H9 (cell line): ENCODE data around the gene PARP12. TPM values are rescaled to one million over a fixed set of nuclear protein-coding genes. Genes with fewer than 3 reads are reported as not detected.

Experiments
- DNase-seq: peaks from one replicate; pipeline ENCODE4 v3.0.0-alpha.2; 2017
- H2AFZ ChIP-seq: one replicate; pipeline ENCODE4 v1.6.1; 2013; ENCODE audit warnings: mild to moderate bottlenecking, low read length, control low read depth, moderate library complexity
- H2AK5ac ChIP-seq: 2 replicates; pipeline ENCODE4 v1.6.1; 2013; ENCODE audit warnings: low read length, control low read depth, mixed read lengths; ENCODE audit not compliant: insufficient read length
- H2BK120ac ChIP-seq: one replicate; pipeline ENCODE4 v1.6.1; 2013; ENCODE audit warnings: low read depth, mild to moderate bottlenecking, low read length, control low read depth, inconsistent platforms; ENCODE audit not compliant: poor library complexity, severe bottlenecking
- H2BK12ac ChIP-seq: 2 replicates; pipeline ENCODE4 v1.6.1; 2013; ENCODE audit warnings: low read length, control low read depth, mixed read lengths, low read depth; ENCODE audit not compliant: insufficient read length
- H2BK15ac ChIP-seq: 2 replicates; pipeline ENCODE4 v1.6.1; 2013; ENCODE audit warnings: low read depth, low read length, control low read depth
- H2BK20ac ChIP-seq: one replicate; pipeline ENCODE4 v1.6.1; 2013; ENCODE audit warnings: low read depth, mild to moderate bottlenecking, low read length, control low read depth, inconsistent platforms; ENCODE audit not compliant: poor library complexity, severe bottlenecking
- H2BK5ac ChIP-seq: 2 replicates; pipeline ENCODE4 v1.6.1; 2013; ENCODE audit warnings: low read length, control low read depth, mixed read lengths; ENCODE audit not compliant: insufficient read length
- H3K14ac ChIP-seq: 2 replicates; pipeline ENCODE4 v1.6.1; 2013; ENCODE audit warnings: low read length, control low read depth; ENCODE audit not compliant: insufficient read depth
- H3K18ac ChIP-seq: 2 replicates; pipeline ENCODE4 v1.6.1; 2013; ENCODE audit warnings: low read depth, mild to moderate bottlenecking, mixed read lengths, low read length, control low read depth; ENCODE audit not compliant: insufficient read length
- H3K23ac ChIP-seq: 2 replicates; pipeline ENCODE4 v1.6.1; 2013; ENCODE audit warnings: low read length, control low read depth, mixed read lengths, low read depth; ENCODE audit not compliant: insufficient read length
- H3K23me2 ChIP-seq: 2 replicates; pipeline ENCODE4 v1.6.1; 2013; ENCODE audit warnings: low read depth, mild to moderate bottlenecking, mixed read lengths, low read length, control low read depth; ENCODE audit not compliant: insufficient read length, poor library complexity, severe bottlenecking
- H3K27ac ChIP-seq: 2 replicates; pipeline ENCODE4 v1.5.1; 2013; ENCODE audit warnings: low read length, control low read depth, mixed read lengths, low read depth; ENCODE audit not compliant: insufficient read length
- H3K27me3 ChIP-seq: 2 replicates; pipeline ENCODE4 v1.6.1; 2013; ENCODE audit warnings: low read length, control low read depth, inconsistent platforms; ENCODE audit not compliant: insufficient read depth
- H3K4ac ChIP-seq: 2 replicates; pipeline ENCODE4 v1.6.1; 2013; ENCODE audit warnings: low read depth, mild to moderate bottlenecking, control low read depth, inconsistent platforms, low read length, moderate library complexity
- H3K4me1 ChIP-seq: 2 replicates; pipeline ENCODE4 v1.6.1; 2013; ENCODE audit warnings: low read length, control low read depth, inconsistent platforms; ENCODE audit not compliant: insufficient read depth
- H3K4me2 ChIP-seq: 2 replicates; pipeline ENCODE4 v1.6.1; 2013; ENCODE audit warnings: low read length, control low read depth, mixed read lengths; ENCODE audit not compliant: insufficient read length, insufficient read depth
- H3K56ac ChIP-seq: 2 replicates; pipeline ENCODE4 v1.6.1; 2013; ENCODE audit warnings: low read depth, mild to moderate bottlenecking, mixed read lengths, low read length, control low read depth; ENCODE audit not compliant: insufficient read length
- H3K79me1 ChIP-seq: 2 replicates; pipeline ENCODE4 v1.6.1; 2013; ENCODE audit warnings: low read depth, mild to moderate bottlenecking, moderate library complexity, low read length, control low read depth, inconsistent platforms; ENCODE audit not compliant: insufficient read depth, poor library complexity, severe bottlenecking
- H3K79me2 ChIP-seq: 2 replicates; pipeline ENCODE4 v1.6.1; 2013; ENCODE audit warnings: low read length, control low read depth, inconsistent platforms; ENCODE audit not compliant: insufficient read depth
- H3K9ac ChIP-seq: 2 replicates; pipeline ENCODE4 v1.6.1; 2013; ENCODE audit warnings: low read length, control low read depth, mixed read lengths; ENCODE audit not compliant: insufficient read length; ENCODE audit errors: extremely low read depth
- H3K9me3 ChIP-seq: one replicate; pipeline ENCODE4 v1.6.1; 2013; ENCODE audit warnings: low read depth, low read length, inconsistent platforms; ENCODE audit not compliant: control insufficient read depth
- H3T11ph ChIP-seq: one replicate; pipeline ENCODE4 v1.6.1; 2013; ENCODE audit warnings: mild to moderate bottlenecking, low read length, control low read depth, inconsistent platforms
- H4K20me1 ChIP-seq: one replicate; pipeline ENCODE4 v1.6.1; 2013; ENCODE audit not compliant: control insufficient read depth, insufficient read length, insufficient read depth
- H4K5ac ChIP-seq: 2 replicates; pipeline ENCODE4 v1.6.1; 2013; ENCODE audit warnings: low read depth, mild to moderate bottlenecking, mixed read lengths, low read length, control low read depth; ENCODE audit not compliant: insufficient read length
- H4K8ac ChIP-seq: replicated peaks from 2 replicates; pipeline ENCODE4 v1.6.1; 2013; ENCODE audit warnings: low read length, control low read depth, mixed read lengths, low read depth; ENCODE audit not compliant: insufficient read length
- H4K91ac ChIP-seq: 2 replicates; pipeline ENCODE4 v1.6.1; 2013; ENCODE audit warnings: low read depth, mild to moderate bottlenecking, moderate library complexity, mixed read lengths, low read length, control low read depth; ENCODE audit not compliant: insufficient read length
- H3K27ac Mint-ChIP-seq, 3 experiments: 2 replicates in 2 of 3; 3 replicates in 1 of 3; pipeline ENCODE4 v1.8.0; 2020 to 2021; ENCODE audit warnings: mixed read lengths in 3 of 3, mild to moderate bottlenecking in 1 of 3, moderate library complexity in 1 of 3
- H3K27me3 Mint-ChIP-seq: 2 replicates; pipeline ENCODE4 v1.8.0; 2021; ENCODE audit warnings: low read depth, mild to moderate bottlenecking, moderate library complexity, mixed read lengths
- H3K36me3 Mint-ChIP-seq, 3 experiments: 2 replicates in 2 of 3; 3 replicates in 1 of 3; pipeline ENCODE4 v1.8.0; 2020 to 2021; ENCODE audit warnings: low read depth in 3 of 3, mixed read lengths in 3 of 3; ENCODE audit not compliant: insufficient read depth in 1 of 3
- H3K4me1 Mint-ChIP-seq, 2 experiments: 2 replicates each; pipeline ENCODE4 v1.8.0; 2020; ENCODE audit warnings: mixed read lengths in 2 of 2
- H3K4me3 Mint-ChIP-seq, 2 experiments: 2 replicates in 1 of 2; 3 replicates in 1 of 2; pipeline ENCODE4 v1.8.0; 2020 to 2021; ENCODE audit warnings: mild to moderate bottlenecking in 2 of 2, mixed read lengths in 2 of 2, moderate library complexity in 1 of 2
- H3K9me3 Mint-ChIP-seq, 2 experiments: 2 replicates in 1 of 2; 3 replicates in 1 of 2; pipeline ENCODE4 v1.8.0; 2020; ENCODE audit warnings: mild to moderate bottlenecking in 2 of 2, mixed read lengths in 2 of 2, moderate library complexity in 1 of 2
- CTCF ChIP-seq: fragments of 200-600 bp; sonication (generic); conservative IDR thresholded peaks from 3 replicates; pipeline ENCODE4 v1.8.0; 2021; ENCODE audit warnings: antibody characterized with exemption, mild to moderate bottlenecking
- WGBS: extraction: QIAGEN DNeasy Blood & Tissue Kit; methylation state at CpG from one replicate; pipeline ENCODE4 v1.1.7; 2013; ENCODE audit warnings: missing lambda C conversion rate, low lambda C conversion rate, mixed read lengths; ENCODE audit not compliant: insufficient read length; ENCODE audit errors: extremely low coverage; 5-methylcytosine and 5-hydroxymethylcytosine counted together
- total RNA-seq: library from RNA; stranded (reverse); gene quantifications from 2 replicates; pipeline ENCODE4 v1.2.1, GENCODE V29; 2021

PARP12 gene
- total RNA-seq, 1 experiment from 2014 or later: 11.8 TPM

- H3K27ac ChIP-seq: no peak overlapping the region
- H3K4ac ChIP-seq: no peak overlapping the region
- no peak for TF ChIP-seq CTCF
- H3K4me1 Mint-ChIP-seq: peaks cover 12 to 13% of the 10 kb centered on the region in 2 experiments
- H3K4me2 ChIP-seq: no peak overlapping the region
- no peaks in the 10 kb centered on the region for H3K27me3 Mint-ChIP-seq
- H3K23me2 ChIP-seq: no peaks in the 10 kb centered on the region
- no peak overlapping the region for H4K5ac ChIP-seq
- H3K9me3 ChIP-seq: no peaks in the 10 kb centered on the region
- H2BK120ac ChIP-seq: no peak overlapping the region
- no peak overlapping the region for H3K18ac ChIP-seq
- no peaks in the 10 kb centered on the region for H3K9me3 Mint-ChIP-seq
- no peak overlapping the region for H2BK20ac ChIP-seq
- WGBS: no CpG with 5 or more reads among the region's 2 CpGs
- no peak overlapping the region for H2BK12ac ChIP-seq
- no peak overlapping the region for H3K14ac ChIP-seq
- H3K23ac ChIP-seq: no peak overlapping the region
- no peak for DNase-seq
- H4K91ac ChIP-seq: no peak overlapping the region
- no peaks in the 10 kb centered on the region for H3K27me3 ChIP-seq
- H2AK5ac ChIP-seq: no peak overlapping the region
- H3K79me1 ChIP-seq: no peaks in the 10 kb centered on the region
- H3K9ac ChIP-seq: no peak overlapping the region
- no peak overlapping the region for H3T11ph ChIP-seq
- no peak overlapping the region; a peak in 1 of 7 replicates for H3K27ac Mint-ChIP-seq
- no peak overlapping the region for H2BK5ac ChIP-seq
- H3K4me1 ChIP-seq: no peaks in the 10 kb centered on the region; the same call in 1 of the 2 replicates
- H4K20me1 ChIP-seq: no peaks in the 10 kb centered on the region
- no peak overlapping the region for H3K4me3 Mint-ChIP-seq
- no peak overlapping the region for H3K56ac ChIP-seq
- H3K79me2 ChIP-seq: no peaks in the 10 kb centered on the region
- no peak overlapping the region for H2BK15ac ChIP-seq
- H2AFZ ChIP-seq: no peak overlapping the region
- no peak overlapping the region for H4K8ac ChIP-seq
- no peaks in the 10 kb centered on the region for H3K36me3 Mint-ChIP-seq
These were observed 22.7 kb upstream of the PARP12 start for GRCh38 chr7:140085447-140085846.
